GM19043 (cell line): Measurements from ENCODE around the gene IFI27.
"Not testable (repeated sequence)": the region's sequence is repeated elsewhere in the genome, so short reads cannot be mapped to it uniquely, and the experiment has no call there.

Source experiments
- ATAC-seq: cut with Tn5 transposase; IDR thresholded peaks from one replicate; pipeline ENCODE4 v1.9.1; 2021; ENCODE audit warnings: low read depth; ENCODE audit not compliant: unreplicated experiment

Gene IFI27

GRCh38 chr14:94145902-94146527, 35.5 kb downstream of the IFI27 start:
- no peak for ATAC-seq

GRCh38 chr14:94152676-94153075, 42.1 kb downstream of the IFI27 start:
- ATAC-seq, result no peak

- no peak for ATAC-seq
These were observed 43.3 kb downstream of the IFI27 start for GRCh38 chr14:94153750-94154342.

- ATAC-seq, result not testable (repeated sequence)
These were observed 45.6 kb downstream of the IFI27 start for GRCh38 chr14:94156143-94156542.

- no peak for ATAC-seq
These were observed 46.7 kb downstream of the IFI27 start for GRCh38 chr14:94157197-94157596.

- ATAC-seq, result no peak
These were observed 47.8 kb downstream of the IFI27 start for GRCh38 chr14:94158239-94158883.

GRCh38 chr14:94161058-94161457, 50.5 kb downstream of the IFI27 start:
- no peak for ATAC-seq

GRCh38 chr14:94161981-94162380, 51.4 kb downstream of the IFI27 start:
- no peak for ATAC-seq

- ATAC-seq, result no peak
These were observed 51.9 kb downstream of the IFI27 start for GRCh38 chr14:94162466-94162865.

- no peak for ATAC-seq
These were observed 53.3 kb downstream of the IFI27 start for GRCh38 chr14:94163796-94164195.

GRCh38 chr14:94164685-94165431, 54.3 kb downstream of the IFI27 start:
- no peak for ATAC-seq

- ATAC-seq, result no peak
These were observed 55.2 kb downstream of the IFI27 start for GRCh38 chr14:94165744-94166143.
